ENCODE results near the gene TECR.

DNA sequence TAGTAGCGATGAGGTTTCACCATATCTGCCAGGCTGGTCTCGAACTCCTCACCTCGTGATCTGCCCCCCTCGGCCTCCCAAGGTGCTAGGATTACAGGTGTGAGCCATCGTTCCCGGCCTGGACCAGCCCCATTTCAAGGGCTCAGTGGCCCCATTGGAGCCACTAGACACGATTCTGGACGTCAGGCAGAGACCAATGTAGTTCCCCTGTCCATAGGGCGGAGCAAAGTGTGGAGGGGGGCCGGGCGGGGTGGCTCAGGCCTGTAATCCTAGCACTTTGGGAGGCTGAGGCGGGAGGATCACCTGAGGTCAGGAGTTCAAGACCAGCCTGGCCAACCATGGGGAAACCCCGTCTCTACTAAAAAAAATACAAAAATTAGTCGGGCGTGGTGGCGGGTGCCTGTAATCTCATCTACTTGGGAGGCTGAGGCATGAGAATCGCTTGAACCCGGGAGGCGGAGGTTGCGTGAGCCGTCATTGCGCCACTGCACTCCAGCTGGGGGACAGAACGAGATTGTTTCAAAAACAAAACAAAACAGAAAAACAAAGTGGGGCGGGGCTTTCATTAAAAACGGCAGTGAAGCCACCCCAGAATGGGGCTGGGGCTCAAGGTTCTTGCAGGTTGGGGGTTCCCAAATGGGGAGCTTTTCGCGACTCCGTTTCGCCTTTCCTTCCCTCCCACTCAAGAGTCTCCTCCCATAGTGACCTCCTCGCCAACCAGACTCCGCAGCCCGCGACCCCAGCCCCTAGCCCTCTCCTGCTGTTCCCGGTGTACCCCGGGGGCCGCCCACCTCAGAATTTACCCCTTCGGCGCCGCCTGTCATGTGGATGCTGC, 758 bp upstream of the TECR start:
- TF ChIP-seq POLR2A (IDR thresholded peaks at IDR 0.05) (no peak), POLR2AphosphoS5 (IDR thresholded peaks at IDR 0.05) (no peak), EP300 (IDR thresholded peaks at IDR 0.05) (no peak)
- TF ChIP-seq, protein P1, sequence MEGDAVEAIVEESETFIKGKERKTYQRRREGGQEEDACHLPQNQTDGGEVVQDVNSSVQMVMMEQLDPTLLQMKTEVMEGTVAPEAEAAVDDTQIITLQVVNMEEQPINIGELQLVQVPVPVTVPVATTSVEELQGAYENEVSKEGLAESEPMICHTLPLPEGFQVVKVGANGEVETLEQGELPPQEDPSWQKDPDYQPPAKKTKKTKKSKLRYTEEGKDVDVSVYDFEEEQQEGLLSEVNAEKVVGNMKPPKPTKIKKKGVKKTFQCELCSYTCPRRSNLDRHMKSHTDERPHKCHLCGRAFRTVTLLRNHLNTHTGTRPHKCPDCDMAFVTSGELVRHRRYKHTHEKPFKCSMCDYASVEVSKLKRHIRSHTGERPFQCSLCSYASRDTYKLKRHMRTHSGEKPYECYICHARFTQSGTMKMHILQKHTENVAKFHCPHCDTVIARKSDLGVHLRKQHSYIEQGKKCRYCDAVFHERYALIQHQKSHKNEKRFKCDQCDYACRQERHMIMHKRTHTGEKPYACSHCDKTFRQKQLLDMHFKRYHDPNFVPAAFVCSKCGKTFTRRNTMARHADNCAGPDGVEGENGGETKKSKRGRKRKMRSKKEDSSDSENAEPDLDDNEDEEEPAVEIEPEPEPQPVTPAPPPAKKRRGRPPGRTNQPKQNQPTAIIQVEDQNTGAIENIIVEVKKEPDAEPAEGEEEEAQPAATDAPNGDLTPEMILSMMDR (IDR thresholded peaks at IDR 0.05): no peak
